PC-3 (cell line): ENCODE measurements around the gene IL17REL.

Experiments
- CTCF ChIP-seq: fragments of 300-600 bp; sonication (generic); conservative IDR thresholded peaks from 2 replicates; pipeline ENCODE4 v1.5.1; 2017; ENCODE audit warnings: antibody characterized with exemption, low read depth, mild to moderate bottlenecking, low read length
- EZH2phosphoT487 ChIP-seq: fragments of 300-600 bp; sonication (generic); IDR thresholded peaks from 2 replicates; pipeline ENCODE4 v1.6.1; 2018; ENCODE audit warnings: mild to moderate bottlenecking, antibody characterized with exemption, low read length, borderline replicate concordance

- no peak for TF ChIP-seq EZH2phosphoT487
- no peak for TF ChIP-seq CTCF
These were observed 58.8 kb downstream of the IL17REL start for GRCh38 chr22:49953680-49954344.
